H9 (cell line): ENCODE results near the gene BMPR1A. TPM values are rescaled to one million over a fixed set of nuclear protein-coding genes. Genes with fewer than 3 reads are reported as not detected.

ENCODE experiments used
- DNase-seq: peaks from one replicate; pipeline ENCODE4 v3.0.0-alpha.2; 2017
- H2AFZ ChIP-seq: one replicate; pipeline ENCODE4 v1.6.1; 2013; ENCODE audit warnings: mild to moderate bottlenecking, low read length, control low read depth, moderate library complexity
- H2AK5ac ChIP-seq: 2 replicates; pipeline ENCODE4 v1.6.1; 2013; ENCODE audit warnings: low read length, control low read depth, mixed read lengths; ENCODE audit not compliant: insufficient read length
- H2BK120ac ChIP-seq: one replicate; pipeline ENCODE4 v1.6.1; 2013; ENCODE audit warnings: low read depth, mild to moderate bottlenecking, low read length, control low read depth, inconsistent platforms; ENCODE audit not compliant: poor library complexity, severe bottlenecking
- H2BK12ac ChIP-seq: 2 replicates; pipeline ENCODE4 v1.6.1; 2013; ENCODE audit warnings: low read length, control low read depth, mixed read lengths, low read depth; ENCODE audit not compliant: insufficient read length
- H2BK15ac ChIP-seq: 2 replicates; pipeline ENCODE4 v1.6.1; 2013; ENCODE audit warnings: low read depth, low read length, control low read depth
- H2BK20ac ChIP-seq: one replicate; pipeline ENCODE4 v1.6.1; 2013; ENCODE audit warnings: low read depth, mild to moderate bottlenecking, low read length, control low read depth, inconsistent platforms; ENCODE audit not compliant: poor library complexity, severe bottlenecking
- H2BK5ac ChIP-seq: 2 replicates; pipeline ENCODE4 v1.6.1; 2013; ENCODE audit warnings: low read length, control low read depth, mixed read lengths; ENCODE audit not compliant: insufficient read length
- H3K14ac ChIP-seq: 2 replicates; pipeline ENCODE4 v1.6.1; 2013; ENCODE audit warnings: low read length, control low read depth; ENCODE audit not compliant: insufficient read depth
- H3K18ac ChIP-seq: 2 replicates; pipeline ENCODE4 v1.6.1; 2013; ENCODE audit warnings: low read depth, mild to moderate bottlenecking, mixed read lengths, low read length, control low read depth; ENCODE audit not compliant: insufficient read length
- H3K23ac ChIP-seq: 2 replicates; pipeline ENCODE4 v1.6.1; 2013; ENCODE audit warnings: low read length, control low read depth, mixed read lengths, low read depth; ENCODE audit not compliant: insufficient read length
- H3K23me2 ChIP-seq: 2 replicates; pipeline ENCODE4 v1.6.1; 2013; ENCODE audit warnings: low read depth, mild to moderate bottlenecking, mixed read lengths, low read length, control low read depth; ENCODE audit not compliant: insufficient read length, poor library complexity, severe bottlenecking
- H3K27ac ChIP-seq: 2 replicates; pipeline ENCODE4 v1.5.1; 2013; ENCODE audit warnings: low read length, control low read depth, mixed read lengths, low read depth; ENCODE audit not compliant: insufficient read length
- H3K27me3 ChIP-seq: 2 replicates; pipeline ENCODE4 v1.6.1; 2013; ENCODE audit warnings: low read length, control low read depth, inconsistent platforms; ENCODE audit not compliant: insufficient read depth
- H3K4ac ChIP-seq: 2 replicates; pipeline ENCODE4 v1.6.1; 2013; ENCODE audit warnings: low read depth, mild to moderate bottlenecking, control low read depth, inconsistent platforms, low read length, moderate library complexity
- H3K4me1 ChIP-seq: 2 replicates; pipeline ENCODE4 v1.6.1; 2013; ENCODE audit warnings: low read length, control low read depth, inconsistent platforms; ENCODE audit not compliant: insufficient read depth
- H3K4me2 ChIP-seq: 2 replicates; pipeline ENCODE4 v1.6.1; 2013; ENCODE audit warnings: low read length, control low read depth, mixed read lengths; ENCODE audit not compliant: insufficient read length, insufficient read depth
- H3K56ac ChIP-seq: 2 replicates; pipeline ENCODE4 v1.6.1; 2013; ENCODE audit warnings: low read depth, mild to moderate bottlenecking, mixed read lengths, low read length, control low read depth; ENCODE audit not compliant: insufficient read length
- H3K79me1 ChIP-seq: 2 replicates; pipeline ENCODE4 v1.6.1; 2013; ENCODE audit warnings: low read depth, mild to moderate bottlenecking, moderate library complexity, low read length, control low read depth, inconsistent platforms; ENCODE audit not compliant: insufficient read depth, poor library complexity, severe bottlenecking
- H3K79me2 ChIP-seq: 2 replicates; pipeline ENCODE4 v1.6.1; 2013; ENCODE audit warnings: low read length, control low read depth, inconsistent platforms; ENCODE audit not compliant: insufficient read depth
- H3K9ac ChIP-seq: 2 replicates; pipeline ENCODE4 v1.6.1; 2013; ENCODE audit warnings: low read length, control low read depth, mixed read lengths; ENCODE audit not compliant: insufficient read length; ENCODE audit errors: extremely low read depth
- H3K9me3 ChIP-seq: one replicate; pipeline ENCODE4 v1.6.1; 2013; ENCODE audit warnings: low read depth, low read length, inconsistent platforms; ENCODE audit not compliant: control insufficient read depth
- H3T11ph ChIP-seq: one replicate; pipeline ENCODE4 v1.6.1; 2013; ENCODE audit warnings: mild to moderate bottlenecking, low read length, control low read depth, inconsistent platforms
- H4K20me1 ChIP-seq: one replicate; pipeline ENCODE4 v1.6.1; 2013; ENCODE audit not compliant: control insufficient read depth, insufficient read length, insufficient read depth
- H4K5ac ChIP-seq: 2 replicates; pipeline ENCODE4 v1.6.1; 2013; ENCODE audit warnings: low read depth, mild to moderate bottlenecking, mixed read lengths, low read length, control low read depth; ENCODE audit not compliant: insufficient read length
- H4K8ac ChIP-seq: replicated peaks from 2 replicates; pipeline ENCODE4 v1.6.1; 2013; ENCODE audit warnings: low read length, control low read depth, mixed read lengths, low read depth; ENCODE audit not compliant: insufficient read length
- H4K91ac ChIP-seq: 2 replicates; pipeline ENCODE4 v1.6.1; 2013; ENCODE audit warnings: low read depth, mild to moderate bottlenecking, moderate library complexity, mixed read lengths, low read length, control low read depth; ENCODE audit not compliant: insufficient read length
- H3K27ac Mint-ChIP-seq, 3 experiments: 2 replicates in 2 of 3; 3 replicates in 1 of 3; pipeline ENCODE4 v1.8.0; 2020 to 2021; ENCODE audit warnings: mixed read lengths in 3 of 3, mild to moderate bottlenecking in 1 of 3, moderate library complexity in 1 of 3
- H3K27me3 Mint-ChIP-seq: 2 replicates; pipeline ENCODE4 v1.8.0; 2021; ENCODE audit warnings: low read depth, mild to moderate bottlenecking, moderate library complexity, mixed read lengths
- H3K36me3 Mint-ChIP-seq, 3 experiments: 2 replicates in 2 of 3; 3 replicates in 1 of 3; pipeline ENCODE4 v1.8.0; 2020 to 2021; ENCODE audit warnings: low read depth in 3 of 3, mixed read lengths in 3 of 3; ENCODE audit not compliant: insufficient read depth in 1 of 3
- H3K4me1 Mint-ChIP-seq, 2 experiments: 2 replicates each; pipeline ENCODE4 v1.8.0; 2020; ENCODE audit warnings: mixed read lengths in 2 of 2
- H3K4me3 Mint-ChIP-seq, 2 experiments: 2 replicates in 1 of 2; 3 replicates in 1 of 2; pipeline ENCODE4 v1.8.0; 2020 to 2021; ENCODE audit warnings: mild to moderate bottlenecking in 2 of 2, mixed read lengths in 2 of 2, moderate library complexity in 1 of 2
- H3K9me3 Mint-ChIP-seq, 2 experiments: 2 replicates in 1 of 2; 3 replicates in 1 of 2; pipeline ENCODE4 v1.8.0; 2020; ENCODE audit warnings: mild to moderate bottlenecking in 2 of 2, mixed read lengths in 2 of 2, moderate library complexity in 1 of 2
- CTCF ChIP-seq: fragments of 200-600 bp; sonication (generic); conservative IDR thresholded peaks from 3 replicates; pipeline ENCODE4 v1.8.0; 2021; ENCODE audit warnings: antibody characterized with exemption, mild to moderate bottlenecking
- WGBS: extraction: QIAGEN DNeasy Blood & Tissue Kit; methylation state at CpG from one replicate; pipeline ENCODE4 v1.1.7; 2013; ENCODE audit warnings: missing lambda C conversion rate, low lambda C conversion rate, mixed read lengths; ENCODE audit not compliant: insufficient read length; ENCODE audit errors: extremely low coverage; 5-methylcytosine and 5-hydroxymethylcytosine counted together
- total RNA-seq: library from RNA; stranded (reverse); gene quantifications from 2 replicates; pipeline ENCODE4 v1.2.1, GENCODE V29; 2021

Gene BMPR1A
- total RNA-seq, 1 experiment from 2014 or later: 138 TPM

GRCh38 chr10:86728056-86728455 lies 28.4 kb upstream of the BMPR1A start:
- Histone ChIP-seq H4K5ac (no peak overlapping the region), H3K4me1 (no peaks in the 10 kb centered on the region), H2AFZ (no peak overlapping the region), H2BK5ac (no peak overlapping the region), H3K14ac (0 out of 2 replicates have a peak overlapping the region, but pooled peaks have one; percentile 28), H2BK20ac (no peak overlapping the region), H3K79me2 (no peaks in the 10 kb centered on the region), H3T11ph (no peak overlapping the region), H2BK12ac (no peak overlapping the region), H3K27me3 (no peaks in the 10 kb centered on the region), H4K8ac (no peak overlapping the region), H3K4ac (no peak overlapping the region), H3K4me2 (no peak overlapping the region), H3K9ac (no peak overlapping the region), H3K18ac (no peak overlapping the region), H3K9me3 (no peaks in the 10 kb centered on the region), H2AK5ac (no peak overlapping the region), H2BK15ac (no peak overlapping the region), H3K23ac (no peak overlapping the region), H3K23me2 (no peaks in the 10 kb centered on the region), H4K91ac (no peak overlapping the region), H2BK120ac (no peak overlapping the region), H3K79me1 (no peaks in the 10 kb centered on the region), H3K56ac (no peak overlapping the region), H3K27ac (no peak overlapping the region), H4K20me1 (no peaks in the 10 kb centered on the region)
- Mint-ChIP-seq H3K9me3 (no peaks in the 10 kb centered on the region), H3K4me3 (no peak overlapping the region), H3K4me1 (peaks cover 4 to 5% of the 10 kb centered on the region in 2 experiments), H3K27ac (0 out of 7 replicates have a peak overlapping the region, but pooled peaks of 1 of the 3 experiments have one; percentile 3), H3K36me3 (no peaks in the 10 kb centered on the region), H3K27me3 (peaks cover 10% of the 10 kb centered on the region; the same call in 1 of the 2 replicates)
- no peak for DNase-seq
- no peak for TF ChIP-seq CTCF
- WGBS: no CpG with 5 or more reads among the region's 3 CpGs
